PC-3 (cell line): ENCODE data around the gene NHSL1.

Experiments used
- CTCF ChIP-seq: fragments of 300-600 bp; sonication (generic); conservative IDR thresholded peaks from 2 replicates; pipeline ENCODE4 v1.5.1; 2017; ENCODE audit warnings: antibody characterized with exemption, low read depth, mild to moderate bottlenecking, low read length
- EZH2phosphoT487 ChIP-seq: fragments of 300-600 bp; sonication (generic); IDR thresholded peaks from 2 replicates; pipeline ENCODE4 v1.6.1; 2018; ENCODE audit warnings: mild to moderate bottlenecking, antibody characterized with exemption, low read length, borderline replicate concordance

- no peak for TF ChIP-seq CTCF
- TF ChIP-seq EZH2phosphoT487, result no peak
These were observed 29.7 kb upstream of the NHSL1 start for GRCh38 chr6:138528956-138529355.
